GM21360 (cell line): ENCODE measurements around the gene ARHGEF17.

ENCODE experiments used
- ATAC-seq: cut with Tn5 transposase; IDR thresholded peaks from one replicate; pipeline ENCODE4 v1.9.1; 2021; ENCODE audit warnings: mild to moderate bottlenecking, moderate library complexity; ENCODE audit not compliant: unreplicated experiment

The ARHGEF17 gene

GRCh38 chr11:73312036-73312435 lies 4.0 kb downstream of the ARHGEF17 start:
- ATAC-seq = no peak

- ATAC-seq = no peak
Observed at GRCh38 chr11:73312851-73313327, 4.8 kb downstream of the ARHGEF17 start.

- ATAC-seq = no peak
Observed at GRCh38 chr11:73313652-73314051, 5.6 kb downstream of the ARHGEF17 start.

DNA sequence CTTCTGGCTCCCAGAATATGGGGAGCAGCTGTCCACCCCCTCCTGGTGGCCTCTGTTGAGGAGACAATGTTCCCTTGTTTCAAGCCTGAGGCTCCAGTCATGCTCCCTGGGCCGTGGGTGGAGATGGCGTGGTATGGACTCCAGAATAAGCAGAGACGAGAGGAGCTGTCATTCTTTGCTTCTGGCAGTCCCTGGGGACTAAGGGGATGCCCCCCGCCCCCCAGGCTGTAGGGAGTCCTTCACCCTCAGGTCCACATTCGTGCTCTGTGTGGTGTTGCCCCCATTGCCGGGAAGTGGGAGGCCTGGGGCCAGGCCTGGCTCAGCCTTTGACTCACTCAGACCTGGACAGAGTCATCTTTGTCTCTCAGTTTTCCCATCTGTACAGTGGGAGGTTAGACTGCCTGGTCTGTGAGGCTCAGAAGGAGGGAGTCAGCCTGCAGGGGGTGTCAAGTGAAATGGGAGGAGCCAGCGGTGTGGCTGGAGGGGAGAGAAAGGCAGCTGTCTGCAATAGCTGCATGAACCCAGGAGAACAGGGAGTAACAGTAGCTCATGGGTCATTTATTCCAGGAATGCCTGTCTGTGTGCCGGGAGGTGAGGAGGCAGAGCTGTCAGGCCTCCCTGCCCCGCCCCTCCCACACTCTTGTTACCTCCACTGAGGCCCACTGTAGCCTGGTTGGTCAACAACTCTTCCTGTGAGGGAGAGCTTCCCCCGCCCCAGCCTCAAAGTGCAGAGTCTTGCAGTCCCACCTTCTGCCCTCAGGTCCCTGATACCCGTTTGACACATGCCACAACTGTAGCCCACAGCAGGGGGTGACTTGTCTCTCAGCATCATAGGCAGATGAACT lies 6.3 kb downstream of the ARHGEF17 start:
- peak; percentile 35 for ATAC-seq

GRCh38 chr11:73315293-73316020 lies 7.4 kb downstream of the ARHGEF17 start:
- ATAC-seq = no peak

DNA sequence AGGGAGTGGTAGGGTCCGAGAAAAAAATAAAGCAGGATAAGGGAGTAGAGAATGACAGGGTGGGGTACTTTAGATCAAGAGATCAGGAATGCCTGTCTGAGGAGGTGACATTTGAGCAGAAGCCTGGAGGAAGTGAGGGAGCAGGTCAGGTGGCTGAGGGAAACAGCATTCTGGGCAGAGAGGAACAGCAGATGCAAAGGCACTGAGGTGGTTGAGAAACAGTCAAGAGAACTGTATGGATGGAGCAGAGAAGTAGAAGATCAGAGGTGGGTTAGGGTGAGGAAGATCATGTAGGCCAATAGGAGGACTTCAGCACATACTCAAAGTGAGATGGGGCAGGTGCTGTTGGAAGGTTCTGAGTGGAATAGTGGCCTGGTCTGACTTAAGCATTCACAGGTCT lies 8.3 kb downstream of the ARHGEF17 start:
- no peak for ATAC-seq

DNA sequence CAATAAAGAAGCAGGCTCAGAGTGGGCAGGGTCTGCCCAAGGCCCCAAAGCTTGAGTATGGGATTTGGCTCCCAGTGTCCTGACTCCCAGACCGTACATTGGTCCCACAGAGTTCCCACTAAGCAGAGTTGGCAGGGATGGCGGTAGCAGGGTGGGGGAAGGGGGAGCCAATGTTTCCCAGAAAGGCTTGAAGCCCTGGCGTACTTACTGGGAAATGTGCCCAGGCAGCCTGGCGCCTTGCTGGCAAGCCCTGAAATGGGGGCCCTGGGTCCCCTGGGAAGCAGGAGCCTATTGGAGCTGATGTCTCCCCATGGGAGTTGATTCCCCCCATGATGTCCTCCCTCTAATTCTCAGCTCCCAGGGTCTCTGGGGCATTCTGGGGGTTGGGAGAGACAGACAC lies 9.3 kb downstream of the ARHGEF17 start:
- ATAC-seq = no peak

DNA sequence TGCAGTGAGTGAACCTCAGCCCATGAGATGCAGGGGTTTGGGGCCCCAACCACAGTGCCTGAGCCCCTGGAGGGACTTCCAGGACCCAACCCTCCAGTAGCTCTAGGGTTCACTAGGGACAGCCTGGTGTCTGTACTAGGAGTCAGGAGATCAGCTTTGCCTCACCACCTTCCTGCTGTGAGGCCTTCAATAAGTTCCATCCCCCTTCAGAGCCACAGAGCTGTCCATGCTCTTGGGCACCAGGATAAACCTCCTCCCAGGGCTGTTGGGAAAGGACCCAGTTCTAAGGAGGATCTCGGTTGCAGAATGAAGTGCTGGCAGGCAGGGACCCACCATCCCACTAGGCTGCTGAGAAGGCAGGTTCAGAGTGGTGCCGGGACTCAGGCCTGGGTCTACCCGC lies 9.7 kb downstream of the ARHGEF17 start:
- ATAC-seq = no peak

- ATAC-seq = no peak
Observed at GRCh38 chr11:73318501-73319011, 10.5 kb downstream of the ARHGEF17 start.

GRCh38 chr11:73320763-73321603 lies 12.9 kb downstream of the ARHGEF17 start:
- no peak for ATAC-seq

DNA sequence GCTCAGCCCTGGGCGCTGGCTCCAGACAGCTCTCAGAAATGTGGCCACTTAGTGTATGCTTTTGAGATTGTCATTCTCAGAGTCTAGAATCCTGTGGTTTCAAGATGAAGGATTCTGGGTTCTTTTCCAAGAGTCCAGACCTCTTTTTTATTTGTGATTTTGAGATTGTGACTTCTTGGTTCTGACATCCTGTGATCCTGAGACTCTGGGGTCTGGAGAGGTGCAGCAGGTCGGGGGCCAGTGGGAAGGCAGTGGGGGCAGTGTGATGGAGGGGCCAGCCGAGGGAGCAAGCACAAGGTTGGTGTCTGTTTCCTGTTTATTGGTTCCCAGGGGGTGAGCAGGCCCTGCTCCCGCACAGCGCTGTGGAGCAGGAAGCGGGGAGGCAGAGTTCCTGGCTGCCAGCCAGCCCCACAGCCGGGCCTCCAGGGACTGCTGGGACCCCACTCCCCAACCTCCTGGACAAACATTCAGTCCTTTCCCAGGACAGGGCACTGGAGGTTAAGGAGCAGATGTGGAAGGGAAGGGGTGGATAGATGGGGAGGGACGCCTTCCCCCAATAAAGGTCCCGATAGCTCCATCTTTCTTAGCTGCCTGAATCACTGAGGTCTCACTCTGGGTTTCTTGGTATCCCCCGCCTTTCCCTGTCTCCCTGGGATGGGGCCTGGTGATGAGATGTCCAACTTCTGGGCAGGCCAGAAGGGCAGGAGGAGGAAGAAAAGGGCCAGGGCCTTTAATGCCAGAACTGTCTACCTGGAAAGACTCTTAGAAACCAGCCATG lies 13.7 kb downstream of the ARHGEF17 start:
- no peak for ATAC-seq

- ATAC-seq = no peak
Observed at GRCh38 chr11:73322382-73323306, 14.6 kb downstream of the ARHGEF17 start.

DNA sequence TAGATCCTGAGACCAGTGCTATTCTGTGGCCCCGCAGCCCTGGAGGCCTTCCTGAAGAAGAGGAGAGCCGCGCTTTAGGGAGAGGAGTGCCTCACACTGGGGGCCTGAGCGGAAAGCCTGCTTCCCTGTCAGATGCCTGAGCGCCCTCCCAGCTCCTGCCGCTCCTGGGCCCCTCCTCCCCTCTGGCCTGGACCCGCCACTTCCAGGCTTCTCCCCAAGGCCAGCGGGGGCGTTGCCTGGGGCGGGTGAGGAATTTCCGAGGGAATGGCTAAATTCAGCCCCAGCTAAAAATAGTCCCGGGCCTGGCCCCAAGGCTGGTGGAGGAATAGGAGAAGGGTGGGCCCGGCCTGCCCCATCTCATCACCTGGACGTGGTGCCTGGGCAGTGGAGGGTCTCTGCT lies 15.4 kb downstream of the ARHGEF17 start:
- ATAC-seq = no peak

- no peak for ATAC-seq
Observed at GRCh38 chr11:73324116-73324515, 16.0 kb downstream of the ARHGEF17 start.

DNA sequence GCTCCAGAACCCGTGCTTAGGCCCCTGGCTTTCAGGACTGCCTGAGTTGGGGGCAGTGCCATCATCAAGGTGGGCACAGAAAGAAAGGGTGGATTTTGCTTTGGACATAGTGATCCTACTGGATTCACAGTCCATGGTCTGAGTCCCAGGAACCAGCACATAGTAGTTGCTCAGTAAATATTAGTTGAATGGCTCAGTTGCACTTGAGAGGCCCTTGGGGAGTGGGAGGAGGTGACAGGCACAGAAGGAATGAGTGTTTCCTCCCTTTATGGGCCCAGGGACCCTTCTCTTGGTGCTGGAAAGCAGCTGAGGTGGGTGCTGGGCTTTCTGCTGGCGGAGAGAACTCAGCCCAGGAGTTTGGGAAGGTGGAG lies 16.6 kb downstream of the ARHGEF17 start:
- no peak for ATAC-seq

GRCh38 chr11:73325036-73325981 lies 17.2 kb downstream of the ARHGEF17 start:
- ATAC-seq = peak; percentile 54

- ATAC-seq = no peak
Observed at GRCh38 chr11:73326929-73327811, 19.1 kb downstream of the ARHGEF17 start.
